HG03460 (cell line): ENCODE data around the gene PGAP3.

Experiments used
- ATAC-seq: cut with Tn5 transposase; IDR thresholded peaks from one replicate; pipeline ENCODE4 v1.9.1; 2021; ENCODE audit not compliant: unreplicated experiment

PGAP3 gene

DNA sequence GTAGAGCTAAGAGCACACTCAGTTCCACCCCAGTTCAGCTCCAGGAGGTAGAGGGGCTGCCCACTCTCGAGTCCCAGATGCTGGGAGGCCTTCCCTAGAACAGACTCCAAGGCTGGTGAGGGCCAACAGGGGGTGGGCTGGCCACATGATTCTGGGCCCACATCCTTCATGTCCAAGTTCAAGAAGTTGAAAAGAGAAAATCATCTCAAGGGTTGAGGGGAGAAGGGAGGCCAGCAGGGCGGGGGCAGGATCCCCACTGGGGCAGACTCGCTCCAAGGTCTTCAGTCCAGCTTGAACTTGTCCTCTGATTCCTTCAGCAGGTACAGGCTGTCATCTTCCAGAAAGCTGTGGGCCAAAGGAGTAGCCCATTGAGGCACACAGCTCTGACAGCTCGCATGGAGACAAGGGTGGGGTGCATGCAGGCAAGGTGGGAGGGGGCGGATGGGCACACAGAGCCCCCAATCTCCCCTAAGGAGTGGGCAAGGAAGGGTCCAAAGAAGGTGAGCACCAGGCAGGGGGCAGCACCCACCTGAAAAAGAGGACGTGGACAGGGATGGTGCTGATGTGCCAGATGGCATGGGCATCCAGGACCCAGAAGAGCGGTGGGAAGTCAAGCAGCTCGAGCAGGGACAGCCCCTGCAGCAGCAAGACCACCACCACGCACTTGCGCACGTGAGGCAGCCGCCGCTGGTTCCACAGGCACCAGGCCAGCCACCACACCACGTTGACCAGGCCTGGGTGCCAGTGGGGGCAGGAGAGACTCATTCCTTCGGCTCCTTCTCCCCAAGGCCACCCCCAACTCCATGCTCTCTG is 15.1 kb downstream of the PGAP3 start:
- no peak for ATAC-seq

DNA sequence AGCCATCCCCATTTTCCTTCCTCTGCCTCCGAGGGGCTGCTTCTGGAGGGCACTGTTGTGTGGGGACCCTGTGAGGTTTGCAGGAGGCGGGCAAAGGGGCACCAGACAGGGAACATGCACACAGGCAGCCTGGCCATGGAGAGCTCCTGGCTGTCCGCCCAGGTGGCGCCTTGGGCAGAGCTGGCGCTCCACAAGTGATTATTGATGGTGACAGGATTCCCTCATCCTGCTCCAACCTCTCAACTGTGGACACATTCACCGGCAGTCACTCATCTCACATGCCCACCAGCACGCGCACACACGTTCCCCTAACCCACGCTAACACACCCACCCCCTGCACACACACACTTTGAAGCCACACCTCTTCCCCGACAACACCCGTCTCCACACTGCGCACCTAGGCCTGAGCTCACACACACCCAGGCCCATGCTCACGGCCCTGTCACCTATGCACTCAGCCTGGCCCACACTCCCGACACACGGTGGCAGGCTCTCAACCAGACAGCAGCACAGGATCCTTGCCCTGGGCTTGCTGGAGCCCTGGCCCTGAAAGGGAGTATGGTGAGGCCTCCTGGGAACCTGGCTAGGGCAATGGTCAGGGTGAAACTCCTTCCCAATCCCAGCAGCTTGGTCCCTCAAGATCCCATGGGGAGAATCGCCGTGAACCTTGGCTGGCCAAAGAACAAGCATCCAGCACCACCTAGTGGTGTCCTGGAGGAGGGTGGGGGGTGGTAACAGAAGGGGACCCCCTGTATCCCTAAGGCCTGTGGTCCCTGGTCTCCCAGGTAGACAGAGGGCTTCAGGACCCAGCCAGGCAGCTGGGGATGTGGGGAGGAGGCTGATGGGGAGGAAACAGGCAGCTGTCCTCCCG is 16.0 kb downstream of the PGAP3 start:
- ATAC-seq, result no peak

GRCh38 chr17:39670746-39671145 is 17.1 kb downstream of the PGAP3 start:
- ATAC-seq, result no peak

DNA sequence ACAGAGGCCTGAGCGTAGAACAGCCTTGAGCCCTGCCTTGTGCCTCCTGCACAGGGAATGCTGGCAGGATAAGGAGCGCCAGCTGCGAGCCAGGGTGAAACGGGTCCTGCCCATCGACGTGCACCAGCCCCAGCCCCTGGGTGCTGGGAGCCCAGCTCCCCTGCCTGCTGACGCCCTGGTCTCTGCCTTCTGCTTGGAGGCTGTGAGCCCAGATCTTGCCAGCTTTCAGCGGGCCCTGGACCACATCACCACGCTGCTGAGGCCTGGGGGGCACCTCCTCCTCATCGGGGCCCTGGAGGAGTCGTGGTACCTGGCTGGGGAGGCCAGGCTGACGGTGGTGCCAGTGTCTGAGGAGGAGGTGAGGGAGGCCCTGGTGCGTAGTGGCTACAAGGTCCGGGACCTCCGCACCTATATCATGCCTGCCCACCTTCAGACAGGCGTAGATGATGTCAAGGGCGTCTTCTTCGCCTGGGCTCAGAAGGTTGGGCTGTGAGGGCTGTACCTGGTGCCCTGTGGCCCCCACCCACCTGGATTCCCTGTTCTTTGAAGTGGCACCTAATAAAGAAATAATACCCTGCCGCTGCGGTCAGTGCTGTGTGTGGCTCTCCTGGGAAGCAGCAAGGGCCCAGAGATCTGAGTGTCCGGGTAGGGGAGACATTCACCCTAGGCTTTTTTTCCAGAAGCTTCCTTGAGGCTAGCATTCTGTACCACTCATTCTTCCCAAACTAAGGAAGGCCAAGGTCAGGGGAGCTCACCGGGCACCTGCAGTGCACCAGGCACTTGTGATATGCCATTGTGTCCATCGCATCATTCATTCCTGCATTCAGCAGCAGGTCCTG is 17.7 kb downstream of the PGAP3 start:
- ATAC-seq, result no peak

GRCh38 chr17:39667945-39668924 is 19.6 kb downstream of the PGAP3 start, which contains the start of gene PNMT:
TSS of gene PNMT (plus strand) at chr17:39668453. CDS start at chr17:39668476, 23 bp downstream.
- ATAC-seq, result no peak

- no peak for ATAC-seq
Measured at GRCh38 chr17:39667262-39667944, 20.5 kb downstream of the PGAP3 start.

- ATAC-seq, result no peak
Measured at GRCh38 chr17:39666601-39667261, 21.1 kb downstream of the PGAP3 start.

GRCh38 chr17:39666231-39666600 is 21.6 kb downstream of the PGAP3 start:
- no peak for ATAC-seq

DNA sequence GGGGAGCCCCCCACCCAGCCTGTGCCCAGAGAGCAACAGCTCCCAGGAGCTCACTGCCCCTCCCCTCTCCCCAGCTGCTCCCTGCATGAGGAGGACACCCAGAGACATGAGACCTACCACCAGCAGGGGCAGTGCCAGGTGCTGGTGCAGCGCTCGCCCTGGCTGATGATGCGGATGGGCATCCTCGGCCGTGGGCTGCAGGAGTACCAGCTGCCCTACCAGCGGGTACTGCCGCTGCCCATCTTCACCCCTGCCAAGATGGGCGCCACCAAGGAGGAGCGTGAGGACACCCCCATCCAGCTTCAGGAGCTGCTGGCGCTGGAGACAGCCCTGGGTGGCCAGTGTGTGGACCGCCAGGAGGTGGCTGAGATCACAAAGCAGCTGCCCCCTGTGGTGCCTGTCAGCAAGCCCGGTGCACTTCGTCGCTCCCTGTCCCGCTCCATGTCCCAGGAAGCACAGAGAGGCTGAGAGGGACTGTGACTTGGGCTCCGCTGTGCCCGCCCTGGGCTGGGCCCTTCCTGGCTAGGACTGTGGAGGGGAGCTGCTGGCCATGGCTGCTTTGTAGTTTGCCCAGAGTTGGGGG is 22.1 kb downstream of the PGAP3 start:
- ATAC-seq, result no peak

DNA sequence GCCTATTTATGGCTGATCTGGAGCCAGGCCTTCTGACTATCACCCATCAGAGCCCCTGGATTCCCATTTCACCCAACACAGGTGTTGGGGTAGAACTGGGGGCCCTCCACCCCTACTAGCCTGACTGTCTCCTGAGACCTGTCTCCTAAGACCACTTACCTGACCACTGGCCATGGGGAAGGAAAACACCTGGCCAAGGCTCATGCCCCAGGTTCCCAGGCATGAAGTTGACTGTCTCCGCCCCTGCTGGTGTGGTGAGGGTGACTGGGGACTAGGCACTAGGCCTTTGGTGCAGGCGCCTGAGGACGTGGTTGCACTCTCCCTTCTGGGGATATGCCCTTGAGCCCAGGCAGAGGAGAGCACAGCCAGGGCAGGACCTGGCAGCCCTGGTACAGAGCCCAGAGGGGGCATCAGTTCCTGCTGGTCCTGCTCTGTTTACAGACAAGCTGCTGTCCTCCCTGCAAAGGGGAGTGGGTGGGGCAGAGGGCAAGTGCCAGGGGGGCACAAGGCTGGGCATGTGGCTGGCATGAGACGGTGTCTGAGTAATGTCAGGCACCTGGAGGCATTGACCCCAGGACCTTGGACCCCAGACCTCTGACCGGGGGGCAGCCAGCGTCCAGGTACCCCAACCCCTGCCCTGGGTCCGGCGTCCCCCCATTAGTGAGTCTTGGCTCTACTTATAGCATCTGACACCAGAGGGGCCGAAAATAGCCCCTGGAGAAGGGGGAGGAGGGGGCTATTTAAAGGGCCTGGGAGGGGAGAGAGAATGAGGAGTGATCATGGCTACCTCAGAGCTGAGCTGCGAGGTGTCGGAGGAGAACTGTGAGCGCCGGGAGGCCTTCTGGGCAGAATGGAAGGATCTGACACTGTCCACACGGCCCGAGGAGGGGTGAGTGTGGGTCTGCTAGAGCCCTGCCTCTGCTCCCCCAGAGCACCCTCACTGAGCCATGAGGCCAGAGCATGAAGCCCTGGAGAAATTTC is 23.0 kb downstream of the PGAP3 start, which contains the start of gene TCAP:
TSS of gene TCAP (plus strand) at position 769 of the 981 bp plus-strand sequence. CDS start at position 780, 11 bp downstream.
- ATAC-seq, result no peak

DNA sequence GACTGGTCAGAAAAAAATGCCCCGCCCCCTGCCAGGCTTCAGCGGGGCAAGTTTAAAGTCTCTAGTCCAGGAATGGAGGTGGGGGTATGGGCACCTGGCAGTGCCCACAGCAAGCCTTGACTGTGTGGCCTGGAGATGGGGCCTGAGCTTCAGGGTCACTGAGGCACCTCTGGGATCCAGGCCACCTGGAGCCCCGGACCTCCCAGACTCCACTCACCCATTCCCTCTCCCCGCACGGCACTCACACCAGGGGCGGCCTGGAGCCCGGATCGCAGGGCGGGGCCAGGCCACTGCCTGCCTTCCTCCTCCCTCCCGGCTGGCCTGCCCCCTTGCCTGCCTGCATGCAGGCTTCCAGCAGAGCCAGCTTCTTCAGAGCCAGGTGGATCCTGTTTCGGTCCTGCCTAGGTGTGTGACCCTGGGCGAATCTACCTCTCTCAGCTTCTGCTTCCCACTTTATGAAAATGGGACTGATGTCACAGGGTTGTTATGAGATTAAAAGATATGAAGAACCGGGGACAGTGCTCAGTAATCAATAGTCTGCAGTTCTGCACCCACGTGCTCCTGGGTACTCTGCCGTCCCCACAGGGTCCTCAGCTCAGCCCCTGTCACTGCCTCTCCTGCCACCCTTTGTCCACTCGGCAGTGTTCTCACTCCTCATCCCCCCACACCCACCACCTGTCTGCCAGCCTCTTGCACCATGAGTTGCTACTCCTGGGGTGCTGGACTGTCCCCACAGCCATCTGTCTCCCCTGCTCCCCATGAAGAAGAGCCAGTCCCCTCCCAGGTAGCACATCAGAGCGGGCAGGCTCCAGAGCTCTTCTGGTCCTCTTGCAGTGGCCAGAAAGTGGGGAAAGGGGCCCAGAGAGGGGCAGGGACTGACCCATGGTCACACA is 23.9 kb downstream of the PGAP3 start:
- ATAC-seq, result no peak

GRCh38 chr17:39663340-39663687 is 24.5 kb downstream of the PGAP3 start:
- no peak for ATAC-seq

DNA sequence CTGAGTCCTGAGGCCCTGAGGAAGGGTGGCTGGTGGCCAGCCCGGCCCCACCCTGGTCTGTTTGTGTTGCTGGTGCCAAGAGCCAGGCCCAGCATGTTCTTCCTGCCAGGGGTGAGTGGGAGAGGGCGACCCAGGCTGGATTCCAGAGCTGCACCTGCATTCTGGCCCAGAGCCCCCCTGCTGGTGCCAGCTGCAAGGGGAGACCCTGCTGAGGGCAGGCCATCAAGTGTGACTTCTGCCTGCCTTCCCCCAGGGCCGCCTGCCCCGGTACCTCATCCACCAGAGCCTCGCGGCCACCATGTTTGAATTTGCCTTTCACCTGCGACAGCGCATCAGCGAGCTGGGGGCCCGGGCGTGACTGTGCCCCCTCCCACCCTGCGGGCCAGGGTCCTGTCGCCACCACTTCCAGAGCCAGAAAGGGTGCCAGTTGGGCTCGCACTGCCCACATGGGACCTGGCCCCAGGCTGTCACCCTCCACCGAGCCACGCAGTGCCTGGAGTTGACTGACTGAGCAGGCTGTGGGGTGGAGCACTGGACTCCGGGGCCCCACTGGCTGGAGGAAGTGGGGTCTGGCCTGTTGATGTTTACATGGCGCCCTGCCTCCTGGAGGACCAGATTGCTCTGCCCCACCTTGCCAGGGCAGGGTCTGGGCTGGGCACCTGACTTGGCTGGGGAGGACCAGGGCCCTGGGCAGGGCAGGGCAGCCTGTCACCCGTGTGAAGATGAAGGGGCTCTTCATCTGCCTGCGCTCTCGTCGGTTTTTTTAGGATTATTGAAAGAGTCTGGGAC is 25.1 kb downstream of the PGAP3 start:
- ATAC-seq, result no peak

DNA sequence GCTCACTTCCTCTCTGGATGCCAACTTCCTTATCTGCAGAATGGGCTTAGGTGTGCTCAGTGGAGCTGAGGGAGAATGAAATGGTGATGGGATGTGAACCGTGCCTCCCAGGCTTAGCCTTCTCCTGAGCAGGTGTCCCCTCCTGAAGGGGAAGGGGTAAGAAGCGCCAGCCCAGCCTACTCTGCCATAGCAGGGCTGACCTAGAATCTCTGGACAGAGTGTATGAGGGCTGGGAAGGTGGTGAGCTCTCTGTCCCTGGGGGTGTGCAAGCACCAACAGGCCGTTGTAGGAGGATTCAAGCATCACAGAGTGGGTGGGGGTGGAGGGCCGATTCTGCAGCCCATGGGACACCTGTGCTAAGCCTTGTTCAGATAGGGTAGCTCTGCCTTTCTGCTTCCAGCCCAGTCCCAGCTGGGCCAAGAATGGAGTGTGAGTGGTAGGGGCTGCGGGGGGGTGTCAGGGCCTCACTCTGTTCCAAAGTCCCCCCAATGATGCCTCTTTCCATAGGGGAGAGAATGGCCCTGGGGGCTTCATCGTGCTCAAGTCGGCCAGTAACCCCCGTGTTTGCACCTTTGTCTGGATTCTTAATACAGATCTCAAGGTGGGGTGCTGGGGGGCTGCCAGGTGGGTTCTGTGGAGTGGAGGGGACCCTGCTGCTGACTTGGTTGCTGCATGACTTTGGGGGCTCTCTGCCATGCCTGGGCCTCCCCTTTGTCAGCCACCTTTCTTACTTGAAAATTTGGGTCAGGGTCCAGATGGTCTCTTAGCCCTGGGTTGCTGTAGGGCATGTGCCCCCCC is 25.9 kb downstream of the PGAP3 start:
- ATAC-seq, result no peak
